Peyer's patch (tissue), 4 donors: ENCODE measurements around the gene KCNMA1.

Experiments used
- POLR2A ChIP-seq, 2 donors: fragments of 450-650 bp; IDR thresholded peaks; one replicate each; pipeline ENCODE4 v1.5.1; 2017; ENCODE audit warnings: antibody characterized with exemption in 2 of 2, mild to moderate bottlenecking in 2 of 2, moderate library complexity in 2 of 2
- TF ChIP-seq, protein P1 (sequence below), 6 experiments: fragments of 450-650 bp in 4 of 6; fragments of 200-600 bp in 2 of 6; sonication (generic) in 1 of 6; IDR thresholded peaks; one replicate each; pipeline ENCODE4 v1.5.1; 2017 to 2019; ENCODE audit warnings: antibody characterized with exemption in 6 of 6, mild to moderate bottlenecking in 3 of 6, moderate library complexity in 1 of 6

DNA sequence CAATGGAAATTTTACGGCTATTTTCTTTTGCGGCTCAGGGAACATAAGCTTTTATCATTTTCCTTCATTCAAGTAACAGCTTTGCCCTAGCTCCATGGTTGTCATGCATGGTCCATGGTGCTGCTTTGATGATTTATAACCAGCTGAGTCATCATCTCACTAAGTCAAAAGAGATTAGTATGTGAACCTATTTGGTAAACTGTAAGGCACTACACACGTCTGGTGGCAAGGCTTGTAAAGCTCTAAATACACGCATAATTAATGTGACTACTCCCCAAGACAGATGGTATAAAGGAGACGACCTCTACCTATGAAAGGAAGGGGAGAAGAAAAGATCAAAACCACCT lies 340.2 kb downstream of the KCNMA1 start:
- TF ChIP-seq, protein P1, sequence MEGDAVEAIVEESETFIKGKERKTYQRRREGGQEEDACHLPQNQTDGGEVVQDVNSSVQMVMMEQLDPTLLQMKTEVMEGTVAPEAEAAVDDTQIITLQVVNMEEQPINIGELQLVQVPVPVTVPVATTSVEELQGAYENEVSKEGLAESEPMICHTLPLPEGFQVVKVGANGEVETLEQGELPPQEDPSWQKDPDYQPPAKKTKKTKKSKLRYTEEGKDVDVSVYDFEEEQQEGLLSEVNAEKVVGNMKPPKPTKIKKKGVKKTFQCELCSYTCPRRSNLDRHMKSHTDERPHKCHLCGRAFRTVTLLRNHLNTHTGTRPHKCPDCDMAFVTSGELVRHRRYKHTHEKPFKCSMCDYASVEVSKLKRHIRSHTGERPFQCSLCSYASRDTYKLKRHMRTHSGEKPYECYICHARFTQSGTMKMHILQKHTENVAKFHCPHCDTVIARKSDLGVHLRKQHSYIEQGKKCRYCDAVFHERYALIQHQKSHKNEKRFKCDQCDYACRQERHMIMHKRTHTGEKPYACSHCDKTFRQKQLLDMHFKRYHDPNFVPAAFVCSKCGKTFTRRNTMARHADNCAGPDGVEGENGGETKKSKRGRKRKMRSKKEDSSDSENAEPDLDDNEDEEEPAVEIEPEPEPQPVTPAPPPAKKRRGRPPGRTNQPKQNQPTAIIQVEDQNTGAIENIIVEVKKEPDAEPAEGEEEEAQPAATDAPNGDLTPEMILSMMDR (IDR thresholded peaks at IDR 0.05), result no peak
- TF ChIP-seq POLR2A (IDR thresholded peaks at IDR 0.05), result no peak
